HUDEP-2 (cell line): ENCODE results near the gene DCDC2C.

Source experiments
- DNase-seq, 76 experiments: peaks; one replicate each; lab custom pipeline; 2025; ENCODE audit not compliant: unreplicated experiment in 76 of 76; lab: John Stamatoyannopoulos, UW

The DCDC2C gene

GRCh38 chr2:3672861-3673678 is 30.3 kb upstream of the DCDC2C start:
- no peak for DNase-seq

- DNase-seq: no peak
These were observed 29.1 kb upstream of the DCDC2C start for GRCh38 chr2:3674066-3674845.

- no peak for DNase-seq
These were observed 27.7 kb upstream of the DCDC2C start for GRCh38 chr2:3675687-3676086.

GRCh38 chr2:3677436-3677835 is 25.9 kb upstream of the DCDC2C start:
- DNase-seq: no peak

- no peak for DNase-seq
These were observed 25.2 kb upstream of the DCDC2C start for GRCh38 chr2:3678212-3678611.

GRCh38 chr2:3679180-3679579 is 24.2 kb upstream of the DCDC2C start:
- DNase-seq: no peak

- DNase-seq: no peak
These were observed 23.6 kb upstream of the DCDC2C start for GRCh38 chr2:3679616-3680393.

GRCh38 chr2:3680548-3681345 is 22.6 kb upstream of the DCDC2C start:
- DNase-seq: no peak

- no peak for DNase-seq
These were observed 21.8 kb upstream of the DCDC2C start for GRCh38 chr2:3681625-3682024.

- no peak for DNase-seq
These were observed 20.6 kb upstream of the DCDC2C start for GRCh38 chr2:3682811-3683210.

- no peak for DNase-seq
These were observed 19.5 kb upstream of the DCDC2C start for GRCh38 chr2:3683748-3684454.

- no peak for DNase-seq
These were observed 13.2 kb upstream of the DCDC2C start for GRCh38 chr2:3689998-3690748.

GRCh38 chr2:3692375-3692774 is 11.0 kb upstream of the DCDC2C start:
- DNase-seq: peak in 10 of 76 experiments; percentile 1 to 17 (median 5)

GRCh38 chr2:3696545-3696944 is 6.8 kb upstream of the DCDC2C start:
- DNase-seq: no peak

GRCh38 chr2:3701071-3701470 is 2.3 kb upstream of the DCDC2C start:
- DNase-seq: no peak

GRCh38 chr2:3703757-3704355 is 481 bp downstream of the DCDC2C start:
- DNase-seq: no peak

GRCh38 chr2:3704692-3705091 is 1.3 kb downstream of the DCDC2C start:
- no peak for DNase-seq

- no peak for DNase-seq
These were observed 2.4 kb downstream of the DCDC2C start for GRCh38 chr2:3705782-3706181.

- no peak for DNase-seq
These were observed 3.5 kb downstream of the DCDC2C start for GRCh38 chr2:3706892-3707291.
